GM21367 (cell line): ENCODE data around the gene TXNDC11.

Experiments
- ATAC-seq: cut with Tn5 transposase; IDR thresholded peaks from one replicate; pipeline ENCODE4 v1.9.1; 2021; ENCODE audit not compliant: unreplicated experiment

The TXNDC11 gene

GRCh38 chr16:11721781-11722467 is 20.7 kb downstream of the TXNDC11 start:
- ATAC-seq = no peak

- no peak for ATAC-seq
Measured at GRCh38 chr16:11719762-11720161, 22.9 kb downstream of the TXNDC11 start.

- ATAC-seq = no peak
Measured at GRCh38 chr16:11719171-11719570, 23.5 kb downstream of the TXNDC11 start.

- no peak for ATAC-seq
Measured at GRCh38 chr16:11717811-11718210, 24.8 kb downstream of the TXNDC11 start.

GRCh38 chr16:11716336-11716735 is 26.3 kb downstream of the TXNDC11 start:
- no peak for ATAC-seq

GRCh38 chr16:11715246-11715947 is 27.3 kb downstream of the TXNDC11 start:
- ATAC-seq = no peak

- ATAC-seq = no peak
Measured at GRCh38 chr16:11712122-11712521, 30.5 kb downstream of the TXNDC11 start.

- ATAC-seq = no peak
Measured at GRCh38 chr16:11711662-11712061, 31.0 kb downstream of the TXNDC11 start.

- ATAC-seq = no peak
Measured at GRCh38 chr16:11708421-11708820, 34.2 kb downstream of the TXNDC11 start.

- no peak for ATAC-seq
Measured at GRCh38 chr16:11707679-11708197, 34.9 kb downstream of the TXNDC11 start.

- ATAC-seq = no peak
Measured at GRCh38 chr16:11706180-11706742, 36.4 kb downstream of the TXNDC11 start.

- ATAC-seq = no peak
Measured at GRCh38 chr16:11705311-11706025, 37.2 kb downstream of the TXNDC11 start.

- no peak for ATAC-seq
Measured at GRCh38 chr16:11700264-11701029, 42.2 kb downstream of the TXNDC11 start.

- ATAC-seq = no peak
Measured at GRCh38 chr16:11699234-11699894, 43.3 kb downstream of the TXNDC11 start.

- no peak for ATAC-seq
Measured at GRCh38 chr16:11698271-11698689, 44.4 kb downstream of the TXNDC11 start.

GRCh38 chr16:11697319-11697718 is 45.3 kb downstream of the TXNDC11 start:
- ATAC-seq = no peak

- no peak for ATAC-seq
Measured at GRCh38 chr16:11696266-11697012, 46.2 kb downstream of the TXNDC11 start.

GRCh38 chr16:11692651-11693050 is 50.0 kb downstream of the TXNDC11 start:
- no peak for ATAC-seq

GRCh38 chr16:11692171-11692570 is 50.5 kb downstream of the TXNDC11 start:
- no peak for ATAC-seq
